DMS153 treated with DMSO at 0.1 percent for 48 hours (cell line): ENCODE measurements around the gene DNAI1.
"Not testable (repeated sequence)": the region's sequence is repeated elsewhere in the genome, so short reads cannot be mapped to it uniquely, and the experiment has no call there.

ENCODE experiments used
- DNase-seq: peaks from one replicate; lab custom pipeline; 2025; ENCODE audit not compliant: unreplicated experiment; lab: John Stamatoyannopoulos, UW

The DNAI1 gene

DNA sequence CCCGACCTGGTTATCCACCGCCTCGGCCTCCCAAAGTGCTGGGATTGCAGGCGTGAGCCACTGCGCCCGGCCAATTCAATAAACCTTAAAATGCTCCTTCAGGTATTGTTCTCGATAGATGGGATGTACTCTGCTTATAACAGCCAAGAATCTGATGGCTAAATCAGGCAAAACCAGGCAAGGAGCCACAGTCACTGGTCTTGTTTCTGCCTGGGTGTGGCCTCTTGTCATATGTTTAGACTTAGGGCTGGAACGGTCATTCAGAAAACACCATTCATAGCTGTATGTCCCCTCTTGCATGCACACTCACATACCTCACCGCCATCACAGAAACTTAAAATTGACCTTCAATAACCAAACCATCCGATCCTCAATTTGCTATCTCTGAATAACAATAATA is 8.0 kb upstream of the DNAI1 start:
- no peak for DNase-seq

DNA sequence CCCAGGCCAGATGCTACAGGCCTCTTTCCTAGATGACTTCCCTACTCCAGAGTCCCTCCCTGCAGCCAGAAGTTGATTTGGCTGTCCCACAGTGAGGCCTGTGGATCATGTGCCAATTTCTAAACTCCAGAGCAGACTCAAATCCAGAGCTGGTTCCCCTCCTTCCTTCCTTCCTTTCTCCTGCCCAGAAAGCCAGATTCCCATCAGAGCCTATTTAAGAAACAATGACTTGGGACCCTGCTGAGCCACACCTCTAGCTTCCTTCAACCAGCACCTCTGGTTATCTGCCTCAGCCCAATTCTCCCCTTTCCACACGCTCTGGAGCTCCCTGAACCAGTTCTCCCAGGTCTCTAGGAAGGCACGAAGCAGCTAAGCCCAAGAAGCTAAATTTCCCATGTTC is 7.5 kb upstream of the DNAI1 start:
- no peak for DNase-seq

DNA sequence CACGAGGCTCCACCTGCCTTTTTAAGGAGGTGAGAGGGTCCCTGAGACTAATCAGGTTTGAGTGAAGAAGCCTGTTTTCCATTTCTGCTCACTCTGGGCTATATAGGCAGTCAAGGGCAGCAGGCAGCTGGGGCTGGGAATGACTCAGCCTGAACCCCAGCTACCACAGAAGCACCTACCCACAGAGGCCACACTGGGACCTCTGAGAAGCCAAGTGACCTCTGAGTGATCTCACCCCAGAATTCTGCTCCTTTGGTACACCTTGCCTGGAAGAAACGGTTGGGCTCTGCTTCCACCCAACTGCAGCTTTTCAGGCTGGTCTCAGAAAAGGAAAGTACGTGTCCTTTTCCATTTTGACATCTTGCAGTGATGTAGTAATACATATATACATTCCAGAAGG is 7.1 kb upstream of the DNAI1 start:
- no peak for DNase-seq

DNA sequence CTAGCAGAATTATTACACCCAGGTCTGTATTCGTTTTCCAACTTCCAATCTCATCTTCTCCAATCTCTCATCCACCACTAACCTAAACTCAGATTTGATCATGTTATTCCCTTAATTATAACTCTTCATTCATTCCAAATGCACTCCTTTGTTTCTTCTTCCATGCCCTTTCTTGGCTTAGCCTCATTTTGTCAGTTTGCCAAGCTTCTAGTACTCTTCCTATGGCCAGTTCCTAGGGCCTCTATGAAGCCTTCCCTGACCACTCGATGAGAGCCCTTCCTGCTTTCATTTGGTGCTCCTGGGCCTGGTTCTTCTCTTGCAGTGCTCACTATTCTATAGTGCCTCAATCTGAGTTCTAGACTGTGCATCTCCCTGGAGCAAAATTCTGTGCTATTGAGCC is 6.0 kb upstream of the DNAI1 start:
- no peak for DNase-seq

DNA sequence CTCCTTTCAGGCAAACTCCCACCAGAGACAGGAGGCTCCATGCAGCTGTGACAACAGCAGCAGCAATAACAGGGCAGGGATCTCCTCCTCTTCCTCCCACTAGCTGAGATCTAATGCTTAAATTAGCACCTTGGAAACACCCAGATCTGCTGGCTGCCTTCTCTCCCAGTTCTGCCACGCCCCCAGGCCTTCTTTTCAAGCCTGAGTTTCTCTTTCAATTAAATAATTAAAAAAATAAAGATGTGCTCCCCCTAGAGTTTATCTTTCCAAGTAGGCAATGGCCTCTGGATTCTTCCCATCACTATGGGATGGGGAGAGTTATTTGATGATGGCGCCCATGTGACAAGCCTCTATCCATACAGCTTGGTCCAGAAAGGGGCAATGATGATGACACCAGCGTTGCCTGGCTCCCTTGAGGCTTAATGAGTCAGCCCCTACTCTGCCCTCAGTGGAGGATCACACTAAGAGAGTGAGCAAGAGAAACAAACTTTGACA is 4.0 kb upstream of the DNAI1 start:
- DNase-seq: no peak

DNA sequence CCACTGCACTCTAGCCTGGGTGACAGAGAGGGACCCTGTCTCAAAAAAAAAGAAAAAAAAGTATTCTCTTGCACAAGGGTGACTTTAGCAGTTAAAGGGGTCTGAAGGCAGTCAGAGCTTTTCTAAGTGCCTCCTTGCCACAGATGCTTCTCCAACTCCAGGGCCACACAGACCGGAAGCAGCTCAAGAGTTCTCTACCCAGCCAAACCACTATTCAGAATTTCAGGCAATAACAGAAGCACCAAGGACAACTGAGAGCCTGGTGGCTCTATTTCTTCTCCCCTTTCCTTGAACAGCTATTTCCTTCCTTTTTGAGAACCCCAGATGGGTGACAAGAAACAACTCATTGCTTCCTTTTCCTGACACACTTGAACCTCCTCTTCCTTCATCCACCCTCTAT is 2.5 kb upstream of the DNAI1 start:
- no peak for DNase-seq

DNA sequence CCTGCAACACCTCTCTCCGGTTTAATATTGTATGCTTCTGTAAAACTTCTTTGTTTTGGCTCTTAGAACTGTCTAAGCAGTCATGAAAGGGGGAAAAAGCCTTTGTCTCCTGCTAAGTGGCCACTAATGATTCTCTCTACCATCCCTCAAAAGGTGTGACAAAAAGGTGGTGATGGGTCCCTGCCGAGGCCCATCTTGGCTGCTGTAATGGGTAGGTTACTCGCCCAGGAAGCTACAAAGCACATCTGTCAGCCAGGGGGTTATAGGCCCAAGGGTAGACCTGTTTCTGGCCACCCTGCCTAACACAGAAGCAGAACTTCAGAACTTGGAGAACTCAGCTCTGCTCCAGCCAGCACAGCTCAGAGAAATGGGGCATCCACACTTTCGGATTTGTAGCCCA is 1.9 kb upstream of the DNAI1 start:
- DNase-seq: no peak

DNA sequence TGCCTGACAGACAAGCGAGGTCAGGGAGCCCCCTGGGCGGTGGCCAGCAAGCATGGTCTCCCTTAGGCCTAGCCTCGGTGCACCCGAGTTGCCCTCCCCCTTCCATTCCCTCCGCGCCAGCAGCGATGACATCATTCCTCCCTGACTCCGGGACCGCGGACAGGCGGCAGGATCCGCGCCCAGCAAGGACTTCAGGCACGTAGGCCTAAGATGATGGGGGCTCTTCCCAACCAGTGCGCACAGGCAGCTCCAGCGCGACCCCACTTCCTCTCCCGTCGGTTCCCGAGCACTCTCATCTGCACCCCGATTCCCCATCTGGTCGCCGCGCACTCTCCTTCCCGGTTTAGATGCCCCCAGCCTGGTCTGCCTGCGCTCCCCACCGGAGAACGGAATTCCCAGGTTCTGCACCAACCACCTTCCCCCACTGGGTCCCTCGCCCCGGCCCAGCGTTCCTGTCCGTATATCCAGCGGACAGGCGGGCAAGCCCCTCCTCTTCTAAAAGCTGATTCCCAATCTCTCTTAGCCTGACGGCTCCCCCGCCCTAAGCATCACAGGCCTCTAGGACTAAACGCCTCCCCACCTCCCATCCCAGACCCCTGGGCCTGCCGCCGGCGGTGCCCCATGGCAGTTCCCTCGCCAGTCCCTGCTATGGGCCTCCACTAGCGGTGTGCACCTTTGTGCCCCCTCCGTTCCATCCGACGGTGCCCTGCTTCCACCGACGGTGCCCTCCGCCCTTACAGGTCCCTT is 1.2 kb upstream of the DNAI1 start:
- peak; percentile 12 for DNase-seq

DNA sequence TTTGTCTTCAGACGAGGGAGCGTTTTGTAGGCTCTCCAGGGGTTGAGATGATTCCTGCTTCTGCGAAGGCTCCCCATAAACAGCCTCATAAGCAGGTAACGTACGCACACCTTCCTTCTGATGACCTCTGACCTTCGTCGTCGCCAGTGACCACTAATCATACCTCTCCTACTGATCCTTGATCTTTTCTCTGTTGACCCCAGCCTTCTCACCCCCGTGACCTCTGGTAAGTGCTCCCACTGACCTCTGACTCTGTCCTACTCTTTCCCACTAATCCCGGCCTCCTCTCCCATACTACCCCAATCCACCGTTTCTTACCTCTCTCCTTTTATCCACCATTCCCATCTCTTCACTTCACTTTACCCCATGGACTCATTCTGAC is 345 bp downstream of the DNAI1 start:
- no peak for DNase-seq

DNA sequence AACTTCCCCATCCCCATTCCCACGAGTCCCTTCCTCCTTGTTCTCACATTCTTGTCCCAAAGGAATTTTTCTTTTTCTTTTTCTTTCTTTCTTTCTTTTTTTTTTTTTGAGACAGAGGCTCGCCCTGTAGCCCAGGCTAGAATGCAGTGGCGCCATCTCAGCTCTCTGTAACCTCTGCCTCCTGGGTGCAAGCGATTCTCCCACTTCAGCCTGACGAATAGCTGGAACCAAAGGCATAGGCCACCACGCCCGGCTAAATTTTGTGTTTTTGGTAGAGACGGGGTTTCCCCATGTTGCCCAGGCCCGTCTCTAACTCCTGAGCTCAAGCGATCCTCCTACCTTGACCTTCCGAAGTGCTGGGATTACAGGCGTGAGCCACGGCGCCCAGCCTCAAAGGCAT is 751 bp downstream of the DNAI1 start:
- DNase-seq: no peak

DNA sequence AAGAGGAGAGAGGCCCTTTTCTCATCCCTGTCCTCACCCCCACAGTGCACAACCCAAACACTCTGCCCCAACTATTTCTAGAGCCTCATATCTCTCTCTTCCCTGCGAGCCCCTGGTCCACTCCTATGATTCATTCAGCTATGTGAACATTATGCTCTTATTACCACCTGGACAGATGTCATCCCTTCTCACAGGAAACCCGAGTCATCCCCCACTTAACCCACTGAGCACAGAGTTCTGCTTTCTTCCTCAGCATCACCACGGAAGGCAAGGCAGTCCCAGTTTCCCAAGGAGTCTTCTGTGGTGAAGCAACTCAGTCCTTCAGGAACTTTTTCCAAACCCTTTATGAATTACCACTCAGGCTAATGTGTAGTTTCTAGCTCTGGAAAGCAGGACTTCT is 1.3 kb downstream of the DNAI1 start:
- DNase-seq: no peak

DNA sequence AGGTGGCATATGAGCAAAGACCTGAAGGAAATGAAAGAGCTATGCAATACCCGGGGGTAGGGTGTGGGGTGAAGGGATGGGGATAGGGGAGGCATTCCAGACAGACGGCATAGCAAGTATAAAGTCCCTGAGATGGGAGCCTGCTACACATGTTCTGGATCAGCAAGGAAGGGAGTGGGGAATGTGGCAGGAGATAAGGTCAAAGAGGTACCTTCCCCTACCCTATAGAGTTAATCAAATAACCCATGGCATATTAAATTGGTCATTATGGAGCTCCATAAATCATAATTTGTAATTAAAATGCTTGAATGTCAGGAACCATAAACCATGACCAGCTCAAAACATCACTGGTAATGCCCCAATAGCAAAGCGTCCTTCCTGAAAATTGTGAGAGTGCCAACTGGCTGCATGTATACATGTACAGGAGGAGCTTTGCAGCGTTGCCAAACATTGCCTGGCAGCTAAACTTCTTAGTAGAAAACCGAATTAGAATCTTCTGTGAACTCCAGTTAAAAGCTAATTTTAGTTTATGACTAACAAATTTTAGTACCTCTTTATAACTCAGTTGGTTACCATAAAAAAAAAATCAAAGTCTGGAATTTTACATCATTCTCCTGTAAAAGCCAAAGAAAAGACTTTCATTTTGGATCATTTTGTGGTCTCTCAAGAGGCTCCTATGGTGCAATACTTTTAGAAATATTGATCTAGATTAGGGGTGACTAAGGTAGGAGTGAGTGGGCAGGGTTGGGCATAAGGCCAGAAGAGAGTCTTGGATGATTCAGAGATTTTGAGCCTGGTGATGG is 4.7 kb downstream of the DNAI1 start:
- DNase-seq: no peak

DNA sequence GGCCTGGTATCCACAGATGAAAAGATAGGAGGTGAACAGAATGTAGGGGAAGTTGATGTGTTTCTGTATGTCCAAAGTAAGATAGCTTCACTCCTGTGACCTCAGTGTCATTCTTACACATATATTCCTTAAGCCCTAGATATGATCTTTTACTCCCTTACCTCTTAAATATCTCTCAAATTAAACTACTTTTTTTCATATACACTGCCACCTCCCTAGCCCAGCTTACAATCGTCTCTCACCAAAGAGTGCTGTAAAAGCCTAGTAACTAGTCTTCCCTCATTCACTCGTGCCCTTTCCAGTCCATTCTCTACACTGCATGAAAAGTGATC is 5.3 kb downstream of the DNAI1 start:
- DNase-seq: no peak

DNA sequence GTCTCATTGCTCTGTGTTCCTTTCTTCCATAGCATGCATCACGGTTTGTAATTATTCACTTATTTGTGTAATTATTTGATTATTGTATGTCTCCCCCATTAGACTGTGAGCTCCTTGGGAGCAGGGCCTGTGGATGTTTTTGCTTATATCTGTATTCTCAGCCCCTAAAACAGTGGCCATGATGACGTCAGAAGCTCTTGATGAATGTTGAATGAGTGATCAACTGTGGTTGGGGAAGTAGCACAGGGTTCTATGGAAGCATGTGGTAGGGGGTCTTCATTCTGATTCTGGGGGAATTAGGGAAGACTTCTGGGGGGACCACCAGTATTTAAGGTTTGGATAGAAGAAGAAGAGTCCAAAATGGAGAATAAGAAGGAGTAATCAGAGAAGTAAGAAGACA is 6.0 kb downstream of the DNAI1 start:
- DNase-seq: no peak

DNA sequence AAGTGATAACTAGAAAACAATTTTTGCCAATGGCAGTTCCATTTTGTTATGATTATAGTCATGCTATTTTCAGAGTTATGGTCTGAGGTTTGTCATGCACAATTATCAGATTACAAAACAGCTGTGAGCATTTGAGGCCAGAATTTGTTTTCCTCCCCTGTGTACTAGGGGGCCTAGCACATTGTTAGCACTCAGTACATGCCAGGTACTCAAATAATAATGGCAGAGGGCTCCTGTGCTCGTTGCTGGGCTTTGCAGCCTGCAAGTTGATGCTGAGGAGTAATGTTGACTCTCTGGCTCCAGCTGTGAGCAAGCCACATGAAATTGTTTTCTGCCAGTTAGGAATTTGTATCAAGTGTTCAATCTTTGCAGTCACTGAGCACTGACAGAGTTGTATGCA is 6.9 kb downstream of the DNAI1 start:
- no peak for DNase-seq

DNA sequence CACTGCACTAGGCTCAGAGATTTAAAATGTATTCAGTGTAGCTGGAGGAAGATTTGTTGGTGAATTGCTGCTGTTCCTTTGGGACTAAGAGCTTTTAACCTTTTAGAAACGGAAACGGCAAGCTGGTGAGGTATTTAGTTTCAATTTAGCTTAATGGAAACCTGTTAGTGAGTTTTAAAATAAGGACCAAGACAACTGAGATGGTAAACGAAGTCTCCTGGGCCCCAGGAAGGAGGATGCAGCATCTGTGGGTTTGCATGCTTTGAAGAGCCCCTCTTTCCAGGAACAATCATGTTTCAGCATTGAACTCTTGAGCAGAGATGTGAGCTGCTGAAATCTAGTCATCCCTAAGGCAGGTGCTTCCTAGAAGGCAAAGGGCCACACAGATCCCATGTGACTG is 16.5 kb downstream of the DNAI1 start:
- no peak for DNase-seq

DNA sequence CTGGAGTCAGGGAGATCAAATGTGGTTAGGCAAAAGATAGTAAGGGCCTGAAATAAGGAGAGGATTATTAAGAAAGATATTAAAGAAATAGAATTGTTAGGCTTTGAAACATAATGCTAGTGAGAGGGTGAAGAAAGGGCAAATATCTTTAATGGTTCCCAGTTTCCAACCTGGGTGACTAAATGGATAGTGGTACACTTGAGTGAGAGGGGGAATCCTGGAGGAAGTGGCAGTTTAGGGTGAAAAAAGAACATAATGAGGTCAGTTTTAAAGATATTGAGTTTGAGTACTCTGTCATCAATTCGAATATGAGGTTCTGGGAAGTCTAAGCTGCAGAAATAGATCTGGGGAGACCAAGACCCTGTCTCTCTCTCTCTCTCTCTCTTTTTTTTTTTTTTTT is 18.9 kb downstream of the DNAI1 start:
- no peak for DNase-seq

DNA sequence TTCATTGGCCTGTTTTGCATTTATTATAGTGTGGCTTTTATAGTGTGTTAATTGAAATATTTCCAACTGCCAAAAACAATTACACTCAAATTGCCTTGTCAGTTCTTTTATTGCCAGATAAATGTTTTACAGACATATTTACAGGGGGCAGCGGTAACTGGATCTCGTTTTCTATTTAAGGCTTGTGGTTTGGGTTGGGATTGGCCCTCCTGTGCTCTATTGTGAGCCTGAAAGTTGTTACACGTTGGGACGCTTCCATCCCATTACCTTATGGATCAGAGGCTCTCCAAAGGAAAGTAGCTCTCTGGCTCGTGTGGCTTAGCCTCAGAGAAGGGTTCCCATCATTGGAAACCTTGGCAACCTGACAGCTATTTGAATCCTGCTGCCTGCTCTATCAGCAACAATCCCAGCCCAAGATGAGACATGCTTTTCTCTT is 20.8 kb downstream of the DNAI1 start:
- DNase-seq: no peak

DNA sequence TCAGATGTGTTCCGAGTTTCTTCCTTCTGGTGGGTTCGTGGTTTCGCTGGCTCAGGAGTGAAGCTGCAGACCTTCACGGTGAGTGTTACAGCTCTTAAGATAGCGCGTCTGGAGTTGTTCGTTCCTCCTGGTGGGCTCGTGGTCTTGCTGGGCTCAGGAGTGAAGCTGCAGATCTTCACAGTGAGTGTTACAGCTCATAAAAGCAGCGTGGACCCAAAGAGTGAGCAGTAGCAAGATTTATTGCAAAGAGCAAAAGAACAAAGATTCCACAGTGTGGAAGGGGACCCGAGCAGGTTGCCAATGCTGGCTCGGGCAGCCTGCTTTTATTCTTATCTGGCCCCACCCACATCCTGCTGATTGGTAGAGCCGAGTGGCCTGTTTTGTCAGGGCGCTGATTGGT is 23.0 kb downstream of the DNAI1 start:
- DNase-seq: not testable (repeated sequence)

DNA sequence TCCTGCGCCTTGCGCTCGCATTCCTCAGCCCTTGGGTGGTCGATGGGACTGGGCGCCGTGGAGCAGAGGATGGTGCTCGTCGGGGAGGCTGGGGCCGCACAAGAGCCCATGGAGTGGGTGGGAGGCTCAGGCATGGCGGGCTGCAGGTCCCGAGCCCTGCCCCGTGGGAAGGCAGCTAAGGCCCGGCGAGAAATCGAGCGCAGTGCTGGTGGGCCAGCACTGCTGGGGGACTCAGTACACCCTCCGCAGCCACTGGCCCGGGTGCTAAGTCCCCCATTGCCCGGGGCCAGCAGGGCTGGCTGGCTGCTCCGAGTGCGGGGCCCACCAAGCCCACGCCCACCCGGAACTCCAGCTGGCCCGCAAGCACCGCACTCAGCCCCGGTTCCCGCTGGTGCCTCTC is 24.1 kb downstream of the DNAI1 start:
- not testable (repeated sequence) for DNase-seq

DNA sequence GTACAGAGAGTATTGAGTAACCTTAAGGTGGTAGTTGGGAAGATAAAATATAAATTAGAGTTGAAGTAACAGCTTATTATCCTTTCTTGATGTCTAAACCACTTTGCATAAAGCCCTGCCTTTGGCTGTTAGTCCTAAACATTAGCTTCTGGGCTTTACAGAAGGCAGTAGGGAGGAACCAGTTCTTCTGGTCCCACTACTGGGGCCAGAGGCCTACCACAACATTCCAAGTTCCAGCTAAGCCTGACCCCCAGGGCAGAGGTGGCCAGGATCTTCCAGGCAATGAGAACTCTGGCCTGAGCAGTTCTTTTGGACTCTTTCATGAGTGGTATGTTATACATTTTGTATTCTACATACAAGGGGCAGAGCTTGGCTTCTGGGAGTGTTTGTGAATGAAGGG is 26.1 kb downstream of the DNAI1 start:
- DNase-seq: no peak

DNA sequence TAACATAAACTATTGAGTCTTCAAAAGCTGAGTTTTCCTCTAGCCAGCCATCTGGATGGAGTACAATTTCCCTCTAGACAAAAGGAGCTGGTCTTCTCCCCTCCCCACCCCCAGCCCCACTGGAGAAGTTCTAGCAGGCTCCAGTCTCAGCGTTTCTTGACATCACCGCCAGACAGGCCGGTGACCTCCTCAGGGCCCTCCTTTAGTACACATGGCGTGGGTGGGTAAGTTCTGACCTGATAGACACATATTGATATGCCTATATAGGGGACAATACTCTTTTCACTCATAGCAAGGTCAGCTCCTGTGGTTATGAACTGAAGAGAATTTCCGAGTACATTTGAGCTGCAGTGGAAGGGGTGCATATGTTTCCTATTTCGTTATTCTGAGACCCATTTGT is 27.2 kb downstream of the DNAI1 start:
- DNase-seq: no peak

DNA sequence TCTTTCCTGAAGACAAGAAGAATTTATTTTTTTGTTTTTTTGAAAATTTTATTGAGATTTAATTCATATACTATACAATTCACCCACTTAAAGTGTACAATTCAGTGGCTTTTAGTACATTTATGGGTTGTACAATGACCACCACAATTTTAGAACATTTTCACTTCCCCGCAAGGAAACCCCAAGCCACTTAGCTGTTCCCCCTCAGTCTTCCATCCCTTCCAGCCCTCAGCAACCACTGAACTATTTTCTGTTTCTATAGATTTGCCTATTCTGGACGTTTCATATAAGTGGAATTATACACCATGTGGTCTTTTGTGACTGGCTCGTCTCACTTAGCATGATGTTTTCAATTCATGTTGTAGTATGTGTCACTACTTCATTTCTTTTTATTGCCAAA is 28.0 kb downstream of the DNAI1 start:
- no peak for DNase-seq
